Stimulated activated CD8-positive, alpha-beta memory T cell treated with anti-CD3 and anti-CD28 coated beads, Interleukin-12 subunit alpha, Interleukin-12 subunit beta, amount 100 ng/mL, for 4 hours (primary cell): Measurements from ENCODE around the gene KDM6A.
"Not testable (repeated sequence)": the region's sequence is repeated elsewhere in the genome, so short reads cannot be mapped to it uniquely, and the experiment has no call there.

ENCODE experiments used
- DNase-seq: peaks from one replicate; pipeline ENCODE4 v3.0.0-alpha.2; 2020; ENCODE audit warnings: low read depth

The KDM6A gene

GRCh38 chrX:45128896-45129454, 256.0 kb downstream of the KDM6A start:
- no peak for DNase-seq

GRCh38 chrX:45133465-45133864, 260.5 kb downstream of the KDM6A start:
- no peak for DNase-seq

GRCh38 chrX:45134315-45134731, 261.3 kb downstream of the KDM6A start:
- no peak for DNase-seq

GRCh38 chrX:45134775-45135174, 261.8 kb downstream of the KDM6A start:
- no peak for DNase-seq

GRCh38 chrX:45135391-45136075, 262.5 kb downstream of the KDM6A start:
- DNase-seq = not testable (repeated sequence)

DNA sequence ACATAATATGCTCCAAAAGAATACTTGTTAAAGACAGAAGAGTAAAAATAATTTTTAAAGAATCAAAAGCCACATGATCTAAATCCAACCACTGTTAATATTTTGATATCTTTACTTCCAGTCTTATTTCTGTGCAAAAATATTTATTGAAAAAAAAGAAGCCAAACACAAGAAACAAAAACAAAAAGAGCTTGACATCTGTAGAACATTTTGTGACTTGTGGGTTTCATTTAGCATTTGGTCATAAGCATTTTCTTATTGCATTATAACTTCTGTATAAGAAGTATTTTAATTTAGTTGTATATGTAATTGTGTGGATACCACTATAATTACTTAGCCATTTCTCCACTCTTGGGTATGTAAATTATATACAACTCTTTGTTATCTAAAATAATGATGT, 264.5 kb downstream of the KDM6A start:
- DNase-seq = no peak

DNA sequence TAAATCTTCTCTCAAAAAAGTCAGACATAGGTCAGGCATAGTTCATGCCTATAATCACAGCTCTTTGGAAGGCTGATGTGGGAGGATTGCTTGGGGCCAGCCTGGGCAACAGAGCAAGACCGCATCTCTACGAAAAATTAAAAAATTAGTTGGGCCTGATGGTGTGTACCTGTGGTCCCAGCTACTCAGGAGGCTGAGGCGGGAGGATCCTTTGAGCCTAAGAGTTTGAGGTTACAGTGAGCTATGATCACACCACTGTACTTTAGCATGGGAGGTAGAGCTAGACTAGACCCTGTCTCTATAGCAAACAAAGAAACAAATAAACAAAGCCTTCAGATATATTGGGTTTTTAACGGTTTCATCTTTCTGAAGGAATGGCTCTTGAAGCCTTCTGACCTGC, 265.5 kb downstream of the KDM6A start:
- no peak for DNase-seq

DNA sequence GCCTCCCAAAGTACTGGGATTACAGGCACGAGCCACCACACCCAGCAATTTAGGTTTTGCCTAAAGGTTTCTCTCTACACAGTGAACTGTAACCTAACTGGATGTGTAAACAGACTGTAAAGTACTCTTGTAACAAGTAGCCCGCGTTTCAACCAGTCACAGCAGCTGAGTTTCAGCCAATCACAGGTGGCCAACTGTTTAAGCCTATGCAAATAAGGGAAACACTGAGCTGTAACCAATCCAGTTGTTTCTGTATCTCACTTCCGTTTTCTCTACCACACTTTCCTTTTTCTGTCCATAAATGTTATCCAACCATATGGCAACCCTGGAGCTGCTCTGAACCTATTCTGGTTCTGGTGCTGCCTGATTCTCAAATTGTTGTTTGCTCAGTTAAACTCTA, 267.8 kb downstream of the KDM6A start:
- DNase-seq = no peak

- DNase-seq = no peak
Measured at GRCh38 chrX:45142185-45142584, 269.2 kb downstream of the KDM6A start.

GRCh38 chrX:45143455-45143854, 270.5 kb downstream of the KDM6A start:
- DNase-seq = no peak

GRCh38 chrX:45145492-45146215, 272.7 kb downstream of the KDM6A start:
- DNase-seq = no peak

GRCh38 chrX:45150821-45151220, 277.8 kb downstream of the KDM6A start:
- no peak for DNase-seq

GRCh38 chrX:45154033-45154360, 281.0 kb downstream of the KDM6A start:
- DNase-seq = no peak

- no peak for DNase-seq
Measured at GRCh38 chrX:45154462-45154861, 281.5 kb downstream of the KDM6A start.

GRCh38 chrX:45157647-45158046, 284.7 kb downstream of the KDM6A start:
- DNase-seq = no peak
